ENCODE measurements around the gene LRTM2.

Gene LRTM2

GRCh38 chr12:1830981-1831963, 10.9 kb downstream of the LRTM2 start:
- DNase-seq, result no peak

- no peak for DNase-seq
Measured at GRCh38 chr12:1832801-1833595, 12.6 kb downstream of the LRTM2 start.

- DNase-seq, result no peak
Measured at GRCh38 chr12:1833596-1834028, 13.2 kb downstream of the LRTM2 start.

GRCh38 chr12:1834186-1834925, 14.0 kb downstream of the LRTM2 start:
- no peak for DNase-seq

- no peak for DNase-seq
Measured at GRCh38 chr12:1835211-1836131, 15.1 kb downstream of the LRTM2 start.

- DNase-seq, result no peak
Measured at GRCh38 chr12:1836241-1836803, 16.0 kb downstream of the LRTM2 start.

GRCh38 chr12:1836854-1837421, 16.6 kb downstream of the LRTM2 start:
- DNase-seq, result no peak

- DNase-seq, result no peak
Measured at GRCh38 chr12:1837541-1838204, 17.3 kb downstream of the LRTM2 start.

GRCh38 chr12:1838205-1838993, 18.0 kb downstream of the LRTM2 start:
- no peak for DNase-seq

GRCh38 chr12:1838994-1839365, 18.6 kb downstream of the LRTM2 start:
- no peak for DNase-seq

- DNase-seq, result no peak
Measured at GRCh38 chr12:1839464-1839863, 19.1 kb downstream of the LRTM2 start.

- no peak for DNase-seq
Measured at GRCh38 chr12:1839956-1840951, 19.9 kb downstream of the LRTM2 start.

- DNase-seq, result no peak
Measured at GRCh38 chr12:1840981-1841425, 20.6 kb downstream of the LRTM2 start.

- DNase-seq, result no peak
Measured at GRCh38 chr12:1841586-1842182, 21.3 kb downstream of the LRTM2 start.

- DNase-seq, result no peak
Measured at GRCh38 chr12:1842183-1842904, 22.0 kb downstream of the LRTM2 start.

GRCh38 chr12:1842905-1843640, 22.7 kb downstream of the LRTM2 start:
- DNase-seq, result no peak

GRCh38 chr12:1843641-1844005, 23.3 kb downstream of the LRTM2 start:
- DNase-seq, result no peak

Measured in activated T-cell treated with anti-CD3 and anti-CD28 coated beads, Interleukin-2, amount 50 U/mL, for 1 hour (primary cell).